GM12878 (cell line): ENCODE results near the gene EDEM3. TPM values are rescaled to one million over a fixed set of nuclear protein-coding genes. Genes with fewer than 3 reads are reported as not detected.

Source experiments
- ATAC-seq: fragments of 200-7000 bp; cut with Tn5 transposase; 3 replicates; pipeline ENCODE4 v1.9.1; 2020; ENCODE audit warnings: mild to moderate bottlenecking, moderate library complexity
- BruUV-seq: library from RNA; stranded (reverse); fragments of 400-500 nt; replicated peaks from 2 replicates; lab custom pipeline; 2021; lab: Mats Ljungman, UMichigan
- CTCF ChIA-PET: fragments of 300-600 bp; sonication (Branson Sonifier 250); formaldehyde crosslinking; extraction: SDS; loops from one replicate; lab custom pipeline; 2021; ENCODE audit warnings: inconsistent platforms; lab: Yijun Ruan, JAX
- POLR2A ChIA-PET: fragments of 350-600 bp; formaldehyde crosslinking; extraction: SDS; loops from one replicate; lab custom pipeline; 2021; ENCODE audit warnings: inconsistent platforms; lab: Charles Lee
- RAD21 ChIA-PET: fragments of 300-600 bp; sonication (Branson Sonifier 250); formaldehyde crosslinking; loops from one replicate; lab custom pipeline; 2023; ENCODE audit warnings: antibody characterized with exemption; ENCODE audit not compliant: unreplicated experiment; lab: Charles Lee
- SMC1A ChIA-PET: fragments of 300-600 bp; sonication (Branson Sonifier 250); formaldehyde crosslinking; loops from one replicate; lab custom pipeline; 2023; ENCODE audit not compliant: unreplicated experiment, uncharacterized antibody; lab: Charles Lee
- DNase-seq: peaks from one replicate; pipeline ENCODE4 v3.0.0-alpha.2; 2011; ENCODE audit warnings: low read depth, low spot score
- FAIRE-seq: peaks from 3 replicates; lab custom pipeline; 2011; peaks lifted over from hg19 to GRCh38; lab: Jason Lieb, UNC
- H2AFZ ChIP-seq: 2 replicates; pipeline ENCODE4 v1.6.0; 2011; ENCODE audit warnings: low read depth, low read length, control low read depth; ENCODE audit not compliant: control insufficient read depth
- H3K27ac ChIP-seq: 2 replicates; pipeline ENCODE4 v1.5.1; 2011; ENCODE audit warnings: control low read depth; ENCODE audit not compliant: control insufficient read depth, insufficient read depth
- H3K27me3 ChIP-seq, 2 experiments: replicated peaks in 1 of 2; 2 replicates each; pipeline versions ENCODE4 v1.6.0 to v1.6.1; 2011; ENCODE audit warnings: low read length in 1 of 2; ENCODE audit not compliant: control insufficient read depth in 2 of 2, insufficient read depth in 2 of 2
- H3K36me3 ChIP-seq, 2 experiments: 2 replicates each; pipeline ENCODE4 v1.5.1; 2011; ENCODE audit warnings: low read length in 1 of 2; ENCODE audit not compliant: control insufficient read depth in 2 of 2, insufficient read depth in 2 of 2
- H3K4me1 ChIP-seq: 2 replicates; pipeline ENCODE4 v1.6.1; 2011; ENCODE audit warnings: mild to moderate bottlenecking, low read length, moderate library complexity, mixed read lengths; ENCODE audit not compliant: control insufficient read depth, insufficient read depth
- H3K4me2 ChIP-seq: 2 replicates; pipeline ENCODE4 v1.6.0; 2011; ENCODE audit warnings: control low read depth; ENCODE audit not compliant: control insufficient read depth, insufficient read depth
- H3K4me3 ChIP-seq: fragments of 200-600 bp; sonication (generic); 2 replicates; pipeline ENCODE4 v1.5.1; 2016
- H3K79me2 ChIP-seq: 2 replicates; pipeline ENCODE4 v1.6.0; 2011; ENCODE audit warnings: low read length; ENCODE audit not compliant: control insufficient read depth, insufficient read depth
- H3K9ac ChIP-seq: 2 replicates; pipeline ENCODE4 v1.8.0; 2011; ENCODE audit warnings: low read length, control low read depth, mixed read lengths; ENCODE audit not compliant: control insufficient read depth, insufficient read depth
- H3K9me3 ChIP-seq: replicated peaks from 3 replicates; pipeline ENCODE4 v1.5.1; 2011; ENCODE audit warnings: mild to moderate bottlenecking, low read length; ENCODE audit not compliant: control insufficient read depth, insufficient read depth
- H4K20me1 ChIP-seq: 2 replicates; pipeline ENCODE4 v1.6.0; 2011; ENCODE audit not compliant: control insufficient read depth, insufficient read depth
- KDM1A ChIP-seq: fragments of 200-600 bp; sonication (generic); IDR thresholded peaks from 2 replicates; pipeline ENCODE4 v1.6.1; 2016; ENCODE audit warnings: borderline replicate concordance
- WGBS: methylation state at CpG from one replicate; pipeline ENCODE4 v1.1.6; 2016; ENCODE audit warnings: low lambda C conversion rate; ENCODE audit not compliant: insufficient replicate concordance, insufficient coverage; ENCODE audit errors: missing lambda C conversion rate; 5-methylcytosine and 5-hydroxymethylcytosine counted together
- in situ Hi-C: fragments of 300-500 bp; cut with MboI; formaldehyde crosslinking; loops from 9 replicates; pipeline ENCODE4 v1.14.3; 2018; ENCODE audit warnings: mixed read lengths
- intact Hi-C: fragments of 100-400 bp; cut with micrococcal nuclease; formaldehyde crosslinking; loops from one replicate; pipeline ENCODE4 v1.14.2; 2022; ENCODE audit not compliant: unreplicated experiment
- polyA plus RNA-seq, 11 experiments: library from polyadenylated mRNA; depleted of rRNA in 4 of 11; unstranded in 6 of 11; stranded (reverse) in 5 of 11; fragments of >200 nt; fragmentation: Nextera tagmentation in 4 of 11; fragmentation: Illumina TruSeq in 1 of 11; extraction: Ambion mirVana in 4 of 11; extraction: Trizol in 1 of 11; gene quantifications; 1 replicate in 1 of 11; 2 replicates in 10 of 11; pipeline versions ENCODE4 v1.2.1 to v1.2.3, GENCODE V29; 2011 to 2016; ENCODE audit warnings: inconsistent platforms in 2 of 11, missing spikeins in 2 of 11, low read depth in 1 of 11
- total RNA-seq, 4 experiments: library from RNA; depleted of rRNA in 3 of 4; stranded (reverse); fragments of >200 nt in 3 of 4; fragmentation: Illumina TruSeq in 1 of 4; extraction: Trizol in 1 of 4; gene quantifications; 2 replicates each; pipeline versions ENCODE4 v1.2.1 to v1.2.3, GENCODE V29; 2013 to 2021
- TF ChIP-seq, protein P1 (sequence below): fragments of 450-650 bp; IDR thresholded peaks from 2 replicates; pipeline ENCODE4 v1.6.1; 2018; ENCODE audit warnings: borderline replicate concordance, mild to moderate bottlenecking; ENCODE audit not compliant: partially characterized antibody
- TF ChIP-seq, protein P2 (sequence below): fragments of 450-650 bp; IDR thresholded peaks from 2 replicates; pipeline ENCODE4 v1.6.1; 2016; ENCODE audit warnings: mild to moderate bottlenecking
- TF ChIP-seq, protein P3 (sequence below): fragments of 450-650 bp; IDR thresholded peaks from 2 replicates; pipeline ENCODE4 v1.6.1; 2017; ENCODE audit warnings: mild to moderate bottlenecking, low read depth, inconsistent platforms; ENCODE audit not compliant: poor library complexity, severe bottlenecking

The EDEM3 gene
- total and polyA plus RNA-seq, 10 of the 15 experiments (the other 5 are each of a cell fraction or from before 2014, with no cell fraction given), result 6.4 to 19.3 (median 14.3) TPM

DNA sequence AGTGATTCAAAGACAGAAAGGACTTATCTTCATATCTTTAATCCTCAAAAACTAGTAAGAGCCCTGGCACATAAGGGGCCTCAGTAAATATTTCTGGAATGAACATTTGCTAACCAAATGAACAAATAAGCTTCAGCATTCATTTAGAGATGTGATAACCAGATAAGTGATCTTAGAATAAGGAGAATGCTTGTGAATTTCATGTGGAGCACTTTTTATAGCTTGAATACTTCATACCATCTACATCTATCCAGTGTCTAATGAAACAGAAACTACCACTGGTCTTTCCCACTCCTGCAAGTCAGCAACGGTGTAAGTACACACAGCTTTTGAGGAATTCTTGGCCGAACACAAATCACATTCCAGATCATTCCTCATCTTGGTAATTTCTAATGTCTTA, 38.5 kb downstream of the EDEM3 start:
- no peak for DNase-seq

More for the DNA sequence above, 38.5 kb downstream of the EDEM3 start:
- H3K9me3 ChIP-seq, result no peaks in the 10 kb centered on the region
- H3K36me3 ChIP-seq, result peaks cover 0 to 22% of the 10 kb centered on the region in 2 experiments; a peak in 1 of 4 replicates
- ChIA-PET RAD21 (no interaction called here), SMC1A (interaction anchor here (2.2 kb wide), 1 partner anchor 10 kb away, joined by 7 read pairs; no protein-coding TSS in a partner anchor), CTCF (interaction anchor here (1.0 kb wide), 1 partner anchor 45 kb away, joined by 3 read pairs; no protein-coding TSS in a partner anchor), POLR2A (no interaction called here)
- no peak overlapping the region for H3K9ac ChIP-seq
- WGBS, result 98% methylated on average over 2 of the region's 2 CpGs
- in situ Hi-C loops (no loop called here), intact Hi-C loops (no loop called here)
- no peak overlapping the region for H3K4me2 ChIP-seq
- BruUV-seq, result no TSS peak
- H3K27ac ChIP-seq, result no peak overlapping the region
- no peaks in the 10 kb centered on the region for H4K20me1 ChIP-seq
- H3K4me3 ChIP-seq, result no peak overlapping the region
- FAIRE-seq (no peak), ATAC-seq (no peak)
- no peak overlapping the region for H2AFZ ChIP-seq
- H3K27me3 ChIP-seq, result no peaks in the 10 kb centered on the region
- no peaks in the 10 kb centered on the region for H3K4me1 ChIP-seq
- no peaks in the 10 kb centered on the region for H3K79me2 ChIP-seq
- TF ChIP-seq, protein P1, sequence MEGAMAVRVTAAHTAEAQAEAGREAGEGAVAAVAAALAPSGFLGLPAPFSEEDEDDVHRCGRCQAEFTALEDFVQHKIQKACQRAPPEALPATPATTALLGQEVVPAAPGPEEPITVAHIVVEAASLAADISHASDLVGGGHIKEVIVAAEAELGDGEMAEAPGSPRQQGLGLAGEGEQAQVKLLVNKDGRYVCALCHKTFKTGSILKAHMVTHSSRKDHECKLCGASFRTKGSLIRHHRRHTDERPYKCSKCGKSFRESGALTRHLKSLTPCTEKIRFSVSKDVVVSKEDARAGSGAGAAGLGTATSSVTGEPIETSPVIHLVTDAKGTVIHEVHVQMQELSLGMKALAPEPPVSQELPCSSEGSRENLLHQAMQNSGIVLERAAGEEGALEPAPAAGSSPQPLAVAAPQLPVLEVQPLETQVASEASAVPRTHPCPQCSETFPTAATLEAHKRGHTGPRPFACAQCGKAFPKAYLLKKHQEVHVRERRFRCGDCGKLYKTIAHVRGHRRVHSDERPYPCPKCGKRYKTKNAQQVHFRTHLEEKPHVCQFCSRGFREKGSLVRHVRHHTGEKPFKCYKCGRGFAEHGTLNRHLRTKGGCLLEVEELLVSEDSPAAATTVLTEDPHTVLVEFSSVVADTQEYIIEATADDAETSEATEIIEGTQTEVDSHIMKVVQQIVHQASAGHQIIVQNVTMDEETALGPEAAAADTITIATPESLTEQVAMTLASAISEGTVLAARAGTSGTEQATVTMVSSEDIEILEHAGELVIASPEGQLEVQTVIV, result no peak
- TF ChIP-seq, protein P2, sequence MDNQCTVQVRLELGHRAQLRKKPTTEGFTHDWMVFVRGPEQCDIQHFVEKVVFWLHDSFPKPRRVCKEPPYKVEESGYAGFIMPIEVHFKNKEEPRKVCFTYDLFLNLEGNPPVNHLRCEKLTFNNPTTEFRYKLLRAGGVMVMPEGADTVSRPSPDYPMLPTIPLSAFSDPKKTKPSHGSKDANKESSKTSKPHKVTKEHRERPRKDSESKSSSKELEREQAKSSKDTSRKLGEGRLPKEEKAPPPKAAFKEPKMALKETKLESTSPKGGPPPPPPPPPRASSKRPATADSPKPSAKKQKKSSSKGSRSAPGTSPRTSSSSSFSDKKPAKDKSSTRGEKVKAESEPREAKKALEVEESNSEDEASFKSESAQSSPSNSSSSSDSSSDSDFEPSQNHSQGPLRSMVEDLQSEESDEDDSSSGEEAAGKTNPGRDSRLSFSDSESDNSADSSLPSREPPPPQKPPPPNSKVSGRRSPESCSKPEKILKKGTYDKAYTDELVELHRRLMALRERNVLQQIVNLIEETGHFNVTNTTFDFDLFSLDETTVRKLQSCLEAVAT, result no peak
- TF ChIP-seq, protein P3, sequence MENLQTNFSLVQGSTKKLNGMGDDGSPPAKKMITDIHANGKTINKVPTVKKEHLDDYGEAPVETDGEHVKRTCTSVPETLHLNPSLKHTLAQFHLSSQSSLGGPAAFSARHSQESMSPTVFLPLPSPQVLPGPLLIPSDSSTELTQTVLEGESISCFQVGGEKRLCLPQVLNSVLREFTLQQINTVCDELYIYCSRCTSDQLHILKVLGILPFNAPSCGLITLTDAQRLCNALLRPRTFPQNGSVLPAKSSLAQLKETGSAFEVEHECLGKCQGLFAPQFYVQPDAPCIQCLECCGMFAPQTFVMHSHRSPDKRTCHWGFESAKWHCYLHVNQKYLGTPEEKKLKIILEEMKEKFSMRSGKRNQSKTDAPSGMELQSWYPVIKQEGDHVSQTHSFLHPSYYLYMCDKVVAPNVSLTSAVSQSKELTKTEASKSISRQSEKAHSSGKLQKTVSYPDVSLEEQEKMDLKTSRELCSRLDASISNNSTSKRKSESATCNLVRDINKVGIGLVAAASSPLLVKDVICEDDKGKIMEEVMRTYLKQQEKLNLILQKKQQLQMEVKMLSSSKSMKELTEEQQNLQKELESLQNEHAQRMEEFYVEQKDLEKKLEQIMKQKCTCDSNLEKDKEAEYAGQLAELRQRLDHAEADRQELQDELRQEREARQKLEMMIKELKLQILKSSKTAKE, result no peak
- no peak for TF ChIP-seq KDM1A
